ENCODE data around the gene KLHL18.

DNA sequence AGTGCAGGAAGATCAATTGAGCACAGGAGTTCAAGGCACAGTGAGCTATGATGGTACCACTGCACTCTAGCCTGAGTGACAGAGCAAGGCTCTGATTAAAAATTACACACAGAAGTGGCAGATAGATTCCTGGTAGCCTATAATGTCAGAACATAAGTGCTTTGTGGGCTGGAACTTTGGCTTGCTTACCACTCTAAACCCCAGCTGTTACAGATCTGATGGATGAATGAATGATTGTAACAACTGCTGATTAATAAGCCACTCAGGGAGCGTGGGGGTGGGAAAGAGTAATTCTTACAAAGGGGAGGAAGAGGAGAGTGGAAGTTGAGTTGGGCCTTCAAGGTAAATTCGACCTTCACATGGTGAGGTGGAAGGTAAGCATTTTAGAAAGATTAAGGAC lies 57.2 kb downstream of the KLHL18 start:
- TF ChIP-seq FOXM1 (IDR thresholded peaks at IDR 0.05; ENCODE audit: borderline replicate concordance, low read depth) (no peak), CEBPB (IDR thresholded peaks at IDR 0.05) (no peak), TEAD4 (IDR thresholded peaks at IDR 0.05) (no peak), EGR1 (IDR thresholded peaks at IDR 0.05) (no peak), EP300 (IDR thresholded peaks at IDR 0.05; ENCODE audit: borderline replicate concordance) (no peak), CREB1 (IDR thresholded peaks at IDR 0.05; ENCODE audit: low read depth) (no peak)
- TF ChIP-seq, protein P1, sequence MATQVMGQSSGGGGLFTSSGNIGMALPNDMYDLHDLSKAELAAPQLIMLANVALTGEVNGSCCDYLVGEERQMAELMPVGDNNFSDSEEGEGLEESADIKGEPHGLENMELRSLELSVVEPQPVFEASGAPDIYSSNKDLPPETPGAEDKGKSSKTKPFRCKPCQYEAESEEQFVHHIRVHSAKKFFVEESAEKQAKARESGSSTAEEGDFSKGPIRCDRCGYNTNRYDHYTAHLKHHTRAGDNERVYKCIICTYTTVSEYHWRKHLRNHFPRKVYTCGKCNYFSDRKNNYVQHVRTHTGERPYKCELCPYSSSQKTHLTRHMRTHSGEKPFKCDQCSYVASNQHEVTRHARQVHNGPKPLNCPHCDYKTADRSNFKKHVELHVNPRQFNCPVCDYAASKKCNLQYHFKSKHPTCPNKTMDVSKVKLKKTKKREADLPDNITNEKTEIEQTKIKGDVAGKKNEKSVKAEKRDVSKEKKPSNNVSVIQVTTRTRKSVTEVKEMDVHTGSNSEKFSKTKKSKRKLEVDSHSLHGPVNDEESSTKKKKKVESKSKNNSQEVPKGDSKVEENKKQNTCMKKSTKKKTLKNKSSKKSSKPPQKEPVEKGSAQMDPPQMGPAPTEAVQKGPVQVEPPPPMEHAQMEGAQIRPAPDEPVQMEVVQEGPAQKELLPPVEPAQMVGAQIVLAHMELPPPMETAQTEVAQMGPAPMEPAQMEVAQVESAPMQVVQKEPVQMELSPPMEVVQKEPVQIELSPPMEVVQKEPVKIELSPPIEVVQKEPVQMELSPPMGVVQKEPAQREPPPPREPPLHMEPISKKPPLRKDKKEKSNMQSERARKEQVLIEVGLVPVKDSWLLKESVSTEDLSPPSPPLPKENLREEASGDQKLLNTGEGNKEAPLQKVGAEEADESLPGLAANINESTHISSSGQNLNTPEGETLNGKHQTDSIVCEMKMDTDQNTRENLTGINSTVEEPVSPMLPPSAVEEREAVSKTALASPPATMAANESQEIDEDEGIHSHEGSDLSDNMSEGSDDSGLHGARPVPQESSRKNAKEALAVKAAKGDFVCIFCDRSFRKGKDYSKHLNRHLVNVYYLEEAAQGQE (IDR thresholded peaks at IDR 0.05; ENCODE audit: low read depth) = no peak

Measured in Ishikawa (cell line).